Stimulated activated CD4-positive, alpha-beta T cell treated with anti-CD3 and anti-CD28 coated beads, Interleukin-1b, Interleukin-23, amount 100 ng/mL, for 48 hours (primary cell): ENCODE results near the gene RIMS4.

ENCODE experiments used
- DNase-seq: peaks from one replicate; pipeline ENCODE4 v3.0.0-alpha.2; 2020

Gene RIMS4

DNA sequence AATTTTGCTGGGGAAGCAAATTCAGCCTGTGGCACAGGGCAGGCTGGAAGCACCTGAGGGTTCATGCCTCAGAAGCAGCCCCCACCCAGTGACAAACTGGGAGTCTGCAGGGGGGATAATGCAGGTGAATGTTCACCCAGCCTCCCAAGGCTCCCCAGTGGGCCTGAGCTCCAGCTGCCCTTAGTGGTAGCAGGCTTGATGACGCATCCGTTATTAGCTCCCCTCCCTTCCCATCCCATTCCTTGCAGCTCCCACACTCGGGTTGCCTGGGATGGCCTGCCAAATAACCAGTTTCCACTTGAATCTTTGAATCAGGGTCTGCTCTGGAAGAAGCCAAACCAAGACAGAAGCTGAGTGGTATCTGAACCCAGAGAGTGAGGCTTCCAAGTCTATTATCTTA lies 48.9 kb downstream of the RIMS4 start:
- no peak for DNase-seq

DNA sequence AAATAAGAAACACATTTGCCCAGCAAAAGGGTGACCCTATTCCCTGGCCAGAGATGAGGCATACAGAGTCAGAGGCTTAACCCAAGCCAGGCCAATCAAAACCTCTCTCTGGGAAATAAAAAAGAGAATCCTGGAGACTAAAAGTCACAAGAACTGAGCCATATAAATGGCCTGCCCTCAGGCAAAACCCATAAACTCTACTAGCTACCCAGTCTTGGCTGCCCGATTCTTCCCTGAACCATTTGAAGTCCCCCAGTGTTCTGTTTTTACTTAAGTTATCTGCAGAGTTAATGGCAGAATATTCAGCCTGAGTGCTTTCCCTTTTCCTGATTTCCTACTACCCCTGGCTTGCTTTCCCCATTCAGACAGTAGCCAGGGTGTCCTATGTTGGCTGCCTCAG lies 50.8 kb downstream of the RIMS4 start:
- DNase-seq, result no peak

DNA sequence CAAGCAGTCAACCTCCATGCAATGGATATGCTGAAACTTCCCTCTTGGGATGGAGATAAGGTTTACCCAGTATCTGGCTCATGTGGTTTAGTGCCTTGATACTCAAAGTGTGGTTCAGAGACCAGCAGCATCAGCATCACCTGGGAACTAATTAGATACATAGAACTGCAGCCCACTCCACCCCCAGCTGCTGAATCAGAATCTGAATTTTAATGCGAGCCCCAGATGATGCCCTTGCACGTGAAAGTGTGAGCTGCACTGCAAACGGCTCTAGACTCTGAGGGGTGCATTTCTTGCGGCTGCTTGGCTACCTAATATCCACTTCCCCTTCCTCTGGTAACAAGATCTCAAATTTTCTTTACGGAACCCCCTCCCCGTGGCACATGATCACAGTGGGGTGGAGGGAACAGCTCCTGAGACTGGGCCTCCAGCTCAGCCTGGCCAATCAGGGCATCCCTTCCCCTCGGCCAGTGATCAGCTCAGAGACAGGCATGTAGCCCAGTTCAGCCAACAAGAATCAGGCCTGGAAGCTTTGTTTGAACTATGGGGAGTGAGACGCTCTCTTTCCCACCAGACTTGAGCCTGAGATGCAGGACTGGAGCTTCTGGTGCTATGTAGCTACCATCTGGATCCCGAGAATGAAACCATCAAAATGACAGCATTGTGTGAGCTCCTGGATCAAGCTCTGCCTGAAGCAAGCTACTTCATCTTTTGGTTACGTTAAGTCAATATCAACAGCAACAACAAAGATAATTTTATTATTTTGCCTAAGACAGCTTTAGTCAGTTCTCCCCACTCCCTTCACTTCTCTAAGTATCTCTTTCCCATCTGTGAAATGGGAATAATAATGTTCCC lies 51.9 kb downstream of the RIMS4 start:
- no peak for DNase-seq

DNA sequence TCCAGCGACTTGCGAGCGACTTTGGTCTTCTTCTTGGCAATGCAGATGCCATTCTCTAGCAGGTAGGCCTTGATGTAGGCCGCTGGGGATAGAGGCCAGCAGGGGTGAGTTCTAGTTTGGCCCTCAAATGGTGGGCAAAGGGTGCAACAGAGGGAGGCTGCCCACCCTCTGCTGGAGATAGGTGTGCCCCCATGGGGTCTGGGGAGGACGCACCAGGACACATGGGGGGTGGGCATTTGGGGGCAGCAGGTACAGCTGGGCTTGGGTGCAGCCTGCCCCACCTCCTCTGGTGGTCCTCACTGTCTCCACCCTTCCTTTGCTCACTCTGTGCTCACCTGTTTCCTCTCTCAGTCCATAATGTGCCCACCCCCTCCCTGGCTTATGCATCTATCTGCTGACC lies 53.4 kb downstream of the RIMS4 start:
- no peak for DNase-seq

DNA sequence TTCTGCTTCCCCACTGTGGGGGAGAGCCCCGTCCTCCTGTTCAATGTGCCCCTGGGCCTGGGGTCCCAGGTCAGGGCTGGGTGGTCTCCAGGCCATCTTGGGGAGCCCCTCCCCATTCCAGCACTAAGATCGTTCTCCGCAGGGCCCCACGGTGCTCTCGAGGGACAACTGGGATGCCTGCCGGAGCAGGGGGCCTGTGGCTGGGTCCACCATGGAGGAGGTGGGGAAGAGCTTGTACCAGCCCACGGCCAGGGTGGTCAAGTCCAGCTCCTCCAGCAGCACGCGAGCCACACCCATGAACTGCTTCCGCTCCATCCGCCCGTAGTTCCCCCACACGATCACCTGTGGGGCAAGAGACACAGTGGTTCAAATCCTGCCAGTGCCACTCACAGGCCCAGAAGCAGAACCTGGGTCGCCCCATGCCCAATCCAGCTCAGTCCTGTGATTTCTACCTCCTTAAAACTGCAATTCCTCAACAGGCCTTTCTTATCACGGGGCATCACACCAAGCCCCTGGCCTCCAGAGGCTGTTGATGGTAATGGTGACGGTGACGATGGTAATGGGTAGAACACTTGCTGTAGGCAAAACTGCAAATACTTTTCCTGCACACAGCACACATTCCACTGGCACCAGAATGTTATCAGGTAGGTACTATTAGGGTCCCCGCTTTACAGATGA lies 54.2 kb downstream of the RIMS4 start:
- no peak for DNase-seq

DNA sequence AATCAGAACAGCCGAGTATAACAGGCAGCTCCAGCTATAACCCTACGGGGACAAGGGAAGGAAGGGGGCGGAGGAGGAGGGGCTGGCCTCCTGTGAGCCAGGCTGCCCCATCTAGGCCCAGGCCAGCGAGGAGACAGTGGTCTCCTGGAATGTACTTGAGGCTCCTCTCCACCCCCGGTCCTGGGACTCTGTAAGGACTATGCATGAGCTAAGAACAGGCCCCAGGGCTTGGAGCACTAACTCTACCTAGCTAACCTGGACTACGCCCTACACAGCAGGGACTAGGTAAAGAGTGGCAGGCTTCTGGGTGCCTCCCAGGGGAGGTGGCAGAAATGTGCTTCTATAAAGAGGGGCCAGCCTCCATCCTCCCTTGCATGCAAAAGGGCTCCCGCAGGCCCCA lies 55.8 kb downstream of the RIMS4 start:
- no peak for DNase-seq

DNA sequence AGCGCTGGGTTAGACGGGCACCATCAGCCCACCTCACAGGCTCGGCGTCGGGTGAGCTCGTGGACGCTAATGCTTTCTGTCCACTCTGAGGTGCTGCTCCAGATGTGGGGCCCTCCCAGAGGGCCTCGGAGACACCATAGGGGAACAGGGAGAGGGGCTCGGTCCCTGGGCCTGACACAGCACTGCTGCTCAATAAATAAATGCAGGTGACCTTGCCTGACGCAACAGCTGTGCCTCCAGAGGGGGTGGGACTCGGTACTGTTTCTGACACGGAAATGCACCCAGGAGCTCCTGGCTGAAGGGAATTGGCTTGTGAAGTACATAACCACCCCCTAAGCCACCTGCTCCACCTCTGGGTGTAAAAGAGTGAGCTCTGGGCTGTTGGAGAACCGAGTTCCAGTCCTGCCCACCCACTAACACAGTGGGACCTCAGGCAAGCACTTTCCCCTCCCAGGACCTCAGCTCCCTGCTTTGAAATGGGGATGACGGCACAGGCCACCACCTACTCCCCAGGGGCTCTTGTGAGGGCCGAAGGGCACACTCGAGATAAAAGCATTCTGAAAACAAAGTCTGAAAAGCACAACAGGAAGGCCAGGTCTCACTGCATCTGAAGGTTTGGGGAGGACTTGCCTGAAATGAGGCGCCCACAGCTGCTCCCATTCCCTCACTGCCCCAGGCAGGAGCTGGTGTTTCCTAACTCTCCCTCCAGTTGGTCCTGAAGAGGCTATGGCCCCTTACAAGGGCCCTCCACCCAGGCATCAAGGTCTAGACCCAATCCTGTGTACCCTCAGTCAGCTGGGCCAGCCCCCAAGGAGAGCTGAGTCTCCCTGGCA lies 58.0 kb downstream of the RIMS4 start:
- no peak for DNase-seq

DNA sequence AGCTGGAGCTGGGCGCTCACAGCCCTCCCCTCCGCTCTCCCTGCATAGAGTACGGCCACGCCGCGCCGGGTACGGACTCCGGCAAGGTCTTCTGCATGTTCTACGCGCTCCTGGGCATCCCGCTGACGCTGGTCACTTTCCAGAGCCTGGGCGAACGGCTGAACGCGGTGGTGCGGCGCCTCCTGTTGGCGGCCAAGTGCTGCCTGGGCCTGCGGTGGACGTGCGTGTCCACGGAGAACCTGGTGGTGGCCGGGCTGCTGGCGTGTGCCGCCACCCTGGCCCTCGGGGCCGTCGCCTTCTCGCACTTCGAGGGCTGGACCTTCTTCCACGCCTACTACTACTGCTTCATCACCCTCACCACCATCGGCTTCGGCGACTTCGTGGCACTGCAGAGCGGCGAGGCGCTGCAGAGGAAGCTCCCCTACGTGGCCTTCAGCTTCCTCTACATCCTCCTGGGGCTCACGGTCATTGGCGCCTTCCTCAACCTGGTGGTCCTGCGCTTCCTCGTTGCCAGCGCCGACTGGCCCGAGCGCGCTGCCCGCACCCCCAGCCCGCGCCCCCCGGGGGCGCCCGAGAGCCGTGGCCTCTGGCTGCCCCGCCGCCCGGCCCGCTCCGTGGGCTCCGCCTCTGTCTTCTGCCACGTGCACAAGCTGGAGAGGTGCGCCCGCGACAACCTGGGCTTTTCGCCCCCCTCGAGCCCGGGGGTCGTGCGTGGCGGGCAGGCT lies 60.1 kb downstream of the RIMS4 start:
- DNase-seq, result no peak

DNA sequence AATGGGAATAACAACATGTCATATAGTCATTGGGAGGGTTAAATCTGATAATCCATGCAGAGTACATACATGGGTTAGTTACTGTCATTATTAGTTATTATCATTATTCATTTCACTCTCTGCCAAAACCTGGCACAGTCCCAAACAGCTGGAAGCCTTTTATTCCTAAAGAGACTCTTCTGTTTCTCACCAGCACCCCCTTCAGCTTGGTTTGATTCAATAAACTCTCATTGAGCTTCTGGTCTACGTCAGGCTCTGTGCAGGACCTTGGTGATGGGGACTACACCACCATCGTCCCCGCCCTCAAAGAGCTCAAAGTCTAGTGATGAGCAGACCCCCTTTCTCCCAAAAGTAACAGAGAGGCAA lies 62.4 kb downstream of the RIMS4 start:
- DNase-seq, result no peak

DNA sequence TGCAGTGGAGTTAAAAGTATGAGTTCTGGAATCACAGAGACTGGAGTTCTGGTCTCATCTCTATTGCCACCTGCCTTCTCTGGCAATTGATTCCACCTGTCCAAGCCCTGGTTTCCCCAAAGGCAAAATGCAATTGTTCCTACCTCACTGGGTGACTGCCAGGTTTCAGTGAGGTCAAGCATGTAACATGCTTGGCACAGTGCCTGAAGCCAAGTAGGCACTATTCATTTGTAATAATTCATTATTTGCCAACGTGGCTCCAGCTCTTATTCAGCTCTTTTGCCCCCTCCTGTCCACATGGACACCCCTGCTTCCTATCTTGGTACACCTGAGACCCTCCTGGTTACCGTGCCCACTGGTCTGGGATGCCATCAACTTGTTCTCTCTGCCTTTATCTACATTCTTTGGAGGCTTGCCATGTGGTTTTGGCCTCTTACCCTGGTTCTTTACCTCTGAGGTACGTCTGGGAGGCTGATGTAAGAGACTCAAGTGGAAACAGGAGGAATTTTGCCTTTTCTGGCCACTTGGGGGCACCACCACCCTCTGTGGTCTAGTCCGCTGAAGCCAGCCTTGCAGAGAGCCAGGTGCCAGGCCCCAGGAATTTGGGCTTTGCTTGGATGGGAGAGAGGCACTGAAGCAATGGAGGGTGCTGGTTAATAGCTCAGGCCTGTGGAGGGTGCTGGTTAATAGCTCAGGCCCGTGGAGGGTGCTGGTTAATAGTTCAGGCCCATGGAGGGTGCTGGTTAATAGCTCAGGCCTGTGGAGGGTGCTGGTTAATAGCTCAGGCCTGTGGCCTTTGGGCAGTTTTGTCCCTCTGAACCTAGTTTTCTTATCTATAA lies 63.0 kb downstream of the RIMS4 start:
- peak; percentile 68 for DNase-seq

DNA sequence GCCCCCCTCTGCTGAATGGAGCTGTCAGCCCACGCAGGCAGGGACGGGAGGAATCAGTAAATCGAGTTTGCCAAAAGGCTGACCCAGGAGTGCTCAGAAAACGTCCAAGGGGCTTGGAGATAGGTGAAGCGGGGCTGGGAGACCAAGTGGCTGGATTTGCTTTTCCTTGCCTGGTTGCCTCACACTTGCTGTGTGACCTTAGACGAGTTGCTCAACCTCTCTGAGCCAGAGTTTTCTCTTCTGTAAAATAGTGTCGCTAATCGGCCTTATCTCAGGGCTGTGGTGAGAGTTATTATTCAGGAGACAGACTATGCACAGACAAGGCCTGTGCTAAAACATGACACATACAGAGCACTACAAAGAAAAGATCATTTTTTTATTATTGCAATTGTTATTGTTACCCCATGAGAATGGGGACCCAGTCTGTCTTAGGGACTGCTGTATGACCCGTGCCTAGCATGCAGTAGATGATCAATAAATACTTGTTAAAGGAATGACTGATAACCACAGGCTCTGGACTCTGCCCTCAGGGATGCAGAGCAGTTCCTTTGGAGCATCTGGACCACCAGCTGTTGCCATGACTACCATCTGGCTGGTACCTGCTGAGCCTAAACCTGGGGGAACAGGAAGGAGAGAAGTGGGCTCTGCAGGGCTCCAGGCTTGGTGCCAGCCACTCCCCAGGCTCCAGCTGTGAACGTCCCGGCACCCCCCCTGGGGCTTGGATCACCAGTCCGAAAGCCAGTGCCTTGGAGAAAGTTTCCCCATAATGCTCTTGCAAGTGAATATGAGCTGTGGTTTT lies 63.8 kb downstream of the RIMS4 start:
- no peak for DNase-seq

DNA sequence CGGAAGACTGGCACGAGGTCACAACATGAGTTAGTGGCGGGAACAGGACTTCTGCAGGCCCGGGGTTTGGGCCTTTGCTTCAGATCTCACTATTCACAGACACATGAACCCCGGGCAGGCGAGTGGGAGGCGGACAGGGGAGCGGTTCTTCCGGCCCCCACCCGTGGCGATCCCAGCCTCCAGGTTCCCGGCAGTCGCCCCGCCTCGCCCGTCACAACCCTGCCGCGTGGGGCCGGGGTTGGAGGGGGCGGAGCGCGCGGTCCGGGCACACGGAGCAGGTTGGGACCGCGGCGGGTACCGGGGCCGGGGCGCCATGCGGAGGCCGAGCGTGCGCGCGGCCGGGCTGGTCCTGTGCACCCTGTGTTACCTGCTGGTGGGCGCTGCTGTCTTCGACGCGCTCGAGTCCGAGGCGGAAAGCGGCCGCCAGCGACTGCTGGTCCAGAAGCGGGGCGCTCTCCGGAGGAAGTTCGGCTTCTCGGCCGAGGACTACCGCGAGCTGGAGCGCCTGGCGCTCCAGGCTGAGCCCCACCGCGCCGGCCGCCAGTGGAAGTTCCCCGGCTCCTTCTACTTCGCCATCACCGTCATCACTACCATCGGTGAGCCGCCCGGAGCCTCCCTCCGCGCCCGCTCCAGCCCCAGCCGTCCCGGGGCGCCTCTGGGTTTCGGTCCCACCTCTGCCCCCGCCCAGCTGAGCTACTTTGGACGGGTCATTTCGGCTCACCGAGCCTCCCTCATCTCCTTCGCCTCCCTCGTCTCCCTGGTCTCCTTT lies 64.6 kb downstream of the RIMS4 start, which contains the start of gene KCNK15:
Gene KCNK15 (plus strand): TSS at position 268 of the 769 bp plus-strand sequence. CDS start 46 bp downstream, at position 314.
- DNase-seq, result peak; percentile 42

DNA sequence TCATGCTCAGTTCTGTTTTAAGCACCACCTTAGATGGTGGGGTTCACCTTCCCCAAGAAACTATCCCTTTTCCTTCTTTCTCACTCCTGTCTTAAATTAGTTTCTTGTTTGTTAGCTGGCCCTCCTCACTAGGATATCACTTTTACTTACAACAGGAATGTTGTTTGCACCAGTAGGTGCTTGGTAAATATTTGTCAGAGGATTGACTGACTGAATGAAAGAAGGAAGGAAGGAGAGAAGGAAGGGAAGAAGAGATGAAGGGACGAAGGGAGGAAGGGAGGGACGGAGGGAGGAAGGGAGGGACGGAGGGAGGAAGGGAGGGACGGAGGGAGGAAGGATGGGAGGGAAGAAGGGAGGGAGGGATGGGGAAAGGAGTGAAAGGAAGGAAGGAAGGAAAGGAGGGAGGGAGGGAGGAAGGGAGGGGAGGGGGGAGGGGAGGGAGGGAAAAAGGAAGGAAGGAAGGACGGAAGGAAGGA lies 65.2 kb downstream of the RIMS4 start:
- no peak for DNase-seq

DNA sequence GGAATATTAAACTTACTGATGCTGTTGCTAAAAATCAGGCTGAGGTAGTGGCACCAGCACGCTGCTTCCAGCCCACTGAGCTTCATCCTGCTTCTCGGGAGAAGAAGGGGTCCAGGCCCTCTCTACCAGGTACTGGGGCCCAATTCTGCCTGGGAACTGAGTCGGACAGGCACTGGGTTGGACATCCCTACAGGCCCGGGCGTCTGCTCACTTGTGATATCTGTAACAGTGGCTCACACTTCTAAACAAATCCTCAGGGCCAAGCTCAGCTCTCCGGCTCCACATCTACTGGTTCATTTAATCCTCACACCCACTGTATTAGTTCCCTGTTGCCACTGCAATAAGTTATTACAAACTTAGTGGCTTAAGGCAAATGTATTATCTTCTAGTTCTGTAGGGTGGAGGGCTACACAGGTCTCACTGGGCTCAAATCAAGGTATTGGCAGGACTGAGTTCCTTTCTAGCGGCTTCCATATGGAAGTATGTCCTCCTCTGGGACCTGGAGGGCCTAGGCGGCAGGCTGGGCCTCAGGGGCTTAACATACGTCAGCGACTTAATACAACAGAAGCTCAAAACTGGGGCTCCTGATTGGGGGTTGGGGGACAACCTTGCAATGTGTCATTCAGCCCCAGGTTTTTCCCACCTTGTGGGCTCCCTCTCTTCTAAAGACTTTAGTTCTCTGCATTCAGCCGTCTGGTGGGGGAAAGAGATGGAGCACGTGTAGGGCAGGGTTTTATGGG lies 66.3 kb downstream of the RIMS4 start:
- DNase-seq, result no peak

DNA sequence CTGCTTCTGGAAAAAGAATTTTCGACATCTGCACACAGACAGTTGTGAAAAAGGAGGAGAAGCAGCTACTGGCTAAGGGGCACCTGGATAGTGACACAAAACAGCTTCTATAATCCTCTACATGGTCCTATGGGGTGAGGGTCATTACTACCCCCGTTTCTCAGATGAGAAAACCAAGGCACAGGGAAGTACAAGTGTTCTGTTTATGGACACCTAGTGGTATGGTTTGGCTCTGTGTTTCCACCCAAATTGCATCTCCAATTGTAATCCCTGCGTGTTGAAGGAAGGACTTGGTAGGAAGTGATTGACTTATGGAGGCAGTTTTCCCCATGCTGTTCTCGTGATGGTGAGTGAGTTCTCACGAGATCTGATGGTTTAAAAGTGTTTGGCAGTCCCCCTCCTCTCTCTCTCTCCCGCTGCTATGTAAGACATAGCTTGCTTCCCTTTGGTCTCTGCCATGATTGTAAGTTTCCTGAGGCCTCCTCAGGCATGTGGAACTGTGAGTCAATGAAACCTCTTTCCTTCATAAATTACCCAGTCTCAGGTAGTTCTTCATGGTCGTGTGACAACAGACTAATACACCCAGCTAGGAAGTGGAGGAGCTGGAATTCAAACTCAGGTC lies 67.2 kb downstream of the RIMS4 start:
- DNase-seq, result no peak

DNA sequence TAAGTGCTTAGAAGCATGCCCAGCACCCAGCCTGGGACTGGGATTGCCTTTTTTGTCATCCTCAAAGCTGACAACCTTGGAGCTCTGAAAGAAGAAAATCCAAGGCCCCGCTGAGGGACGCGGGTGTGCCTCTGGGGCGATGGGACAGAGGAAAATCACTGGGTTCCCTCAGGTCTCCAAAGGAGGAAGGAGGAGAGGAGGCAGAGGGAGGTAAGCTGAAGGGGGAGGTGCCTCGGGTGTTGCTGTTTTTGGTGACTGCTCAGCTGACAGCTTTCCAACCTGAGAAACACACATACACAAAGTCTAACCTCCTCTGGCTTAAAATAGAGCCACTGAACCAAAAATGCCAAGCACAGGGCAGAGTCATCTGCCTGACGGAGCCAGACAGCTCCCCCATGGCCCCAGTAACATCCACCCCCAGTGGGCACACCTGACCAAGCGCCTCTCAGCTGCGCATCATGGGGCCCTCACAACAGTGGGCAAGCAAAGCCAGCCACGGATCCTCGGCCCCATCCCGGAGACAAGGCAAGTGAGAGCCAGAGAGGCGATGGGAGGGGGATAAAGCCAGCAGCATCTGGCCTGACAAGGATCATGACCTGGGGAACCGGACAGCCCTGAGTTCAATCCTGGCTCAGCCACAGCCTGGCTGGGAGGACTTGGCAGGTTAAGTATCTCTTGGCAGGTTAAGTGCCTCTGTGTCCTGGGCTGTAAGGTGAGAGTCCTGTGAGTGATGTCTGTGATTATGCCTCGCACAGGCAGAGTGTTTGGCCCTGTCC lies 67.9 kb downstream of the RIMS4 start:
- no peak for DNase-seq

DNA sequence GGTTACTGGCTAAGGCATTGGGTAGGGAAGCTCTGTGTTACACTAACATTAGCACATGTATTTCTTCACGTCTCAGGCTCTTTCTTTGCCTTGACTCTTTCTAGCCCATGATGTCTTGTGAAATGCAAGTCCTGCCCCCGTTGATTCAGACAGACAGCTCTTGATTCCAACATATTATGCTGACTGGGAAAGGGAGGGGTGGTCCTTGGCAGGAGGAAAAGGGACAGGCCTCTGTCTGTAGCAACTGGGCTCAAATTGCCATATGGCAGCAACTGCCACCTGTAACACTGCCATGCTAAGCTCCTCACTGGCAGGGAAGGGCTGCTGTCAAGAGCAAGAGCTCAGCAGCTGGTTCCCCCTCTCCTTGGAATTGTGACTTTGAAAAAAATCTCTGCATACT lies 70.4 kb downstream of the RIMS4 start:
- no peak for DNase-seq
